ENCODE data around the gene MPPED2. TPM values are rescaled to one million over a fixed set of nuclear protein-coding genes. Genes with fewer than 3 reads are reported as not detected.

The MPPED2 gene
- total RNA-seq, 4 donors from 2014 or later: 1.4 to 17.9 (median 5.3) TPM

GRCh38 chr11:30467176-30467575, 119.0 kb downstream of the MPPED2 start:
- Histone ChIP-seq H3K27me3 (no peaks in the 10 kb centered on the region), H3K36me3 (no peaks in the 10 kb centered on the region), H3K27ac (no peak overlapping the region), H3K4me3 (no peak overlapping the region), H3K4me1 (peaks cover 0 to 3% (median 0%) of the 10 kb centered on the region in 3 donors), H3K9me3 (no peaks in the 10 kb centered on the region)
- ATAC-seq: no peak
- TF ChIP-seq POLR2AphosphoS5 (IDR thresholded peaks at IDR 0.05) (no peak), EP300 (IDR thresholded peaks at IDR 0.05) (no peak), POLR2A (IDR thresholded peaks at IDR 0.05) (no peak)
- TF ChIP-seq, protein P1, sequence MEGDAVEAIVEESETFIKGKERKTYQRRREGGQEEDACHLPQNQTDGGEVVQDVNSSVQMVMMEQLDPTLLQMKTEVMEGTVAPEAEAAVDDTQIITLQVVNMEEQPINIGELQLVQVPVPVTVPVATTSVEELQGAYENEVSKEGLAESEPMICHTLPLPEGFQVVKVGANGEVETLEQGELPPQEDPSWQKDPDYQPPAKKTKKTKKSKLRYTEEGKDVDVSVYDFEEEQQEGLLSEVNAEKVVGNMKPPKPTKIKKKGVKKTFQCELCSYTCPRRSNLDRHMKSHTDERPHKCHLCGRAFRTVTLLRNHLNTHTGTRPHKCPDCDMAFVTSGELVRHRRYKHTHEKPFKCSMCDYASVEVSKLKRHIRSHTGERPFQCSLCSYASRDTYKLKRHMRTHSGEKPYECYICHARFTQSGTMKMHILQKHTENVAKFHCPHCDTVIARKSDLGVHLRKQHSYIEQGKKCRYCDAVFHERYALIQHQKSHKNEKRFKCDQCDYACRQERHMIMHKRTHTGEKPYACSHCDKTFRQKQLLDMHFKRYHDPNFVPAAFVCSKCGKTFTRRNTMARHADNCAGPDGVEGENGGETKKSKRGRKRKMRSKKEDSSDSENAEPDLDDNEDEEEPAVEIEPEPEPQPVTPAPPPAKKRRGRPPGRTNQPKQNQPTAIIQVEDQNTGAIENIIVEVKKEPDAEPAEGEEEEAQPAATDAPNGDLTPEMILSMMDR (IDR thresholded peaks at IDR 0.05): no peak

DNA sequence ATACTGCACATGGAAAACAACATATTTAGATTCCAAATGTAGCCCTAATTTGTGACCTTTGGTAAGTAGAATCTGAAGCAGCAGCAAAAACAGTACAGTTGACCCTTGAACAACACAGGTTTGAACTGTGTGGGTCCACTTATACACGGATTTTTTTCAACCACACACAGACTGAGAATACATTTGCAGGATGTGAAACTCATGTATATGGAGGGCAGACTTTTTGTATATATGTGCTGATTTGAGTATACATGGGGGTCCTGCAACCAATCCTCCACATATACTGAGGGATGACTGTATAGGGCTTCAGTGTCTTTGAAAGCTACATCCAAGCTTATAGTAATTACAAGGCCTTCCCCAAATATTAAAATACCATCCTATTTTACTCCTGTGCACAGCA, 120.5 kb downstream of the MPPED2 start:
- Histone ChIP-seq H3K4me3 (no peak overlapping the region), H3K9me3 (no peaks in the 10 kb centered on the region), H3K27me3 (no peaks in the 10 kb centered on the region), H3K27ac (no peak overlapping the region), H3K36me3 (no peaks in the 10 kb centered on the region), H3K4me1 (peaks cover 0 to 3% (median 2%) of the 10 kb centered on the region in 3 donors)
- 82% methylated on average over 1 of the region's 1 CpG; no CpG with 5 or more reads in 1 of the 2 donors for WGBS, 2 donors (ENCODE audit: low coverage in 1 of 2)
- TF ChIP-seq POLR2AphosphoS5 (IDR thresholded peaks at IDR 0.05) (no peak), POLR2A (IDR thresholded peaks at IDR 0.05) (no peak), EP300 (IDR thresholded peaks at IDR 0.05) (no peak)
- TF ChIP-seq, protein P1 (IDR thresholded peaks at IDR 0.05): no peak
- no peak for ATAC-seq

DNA sequence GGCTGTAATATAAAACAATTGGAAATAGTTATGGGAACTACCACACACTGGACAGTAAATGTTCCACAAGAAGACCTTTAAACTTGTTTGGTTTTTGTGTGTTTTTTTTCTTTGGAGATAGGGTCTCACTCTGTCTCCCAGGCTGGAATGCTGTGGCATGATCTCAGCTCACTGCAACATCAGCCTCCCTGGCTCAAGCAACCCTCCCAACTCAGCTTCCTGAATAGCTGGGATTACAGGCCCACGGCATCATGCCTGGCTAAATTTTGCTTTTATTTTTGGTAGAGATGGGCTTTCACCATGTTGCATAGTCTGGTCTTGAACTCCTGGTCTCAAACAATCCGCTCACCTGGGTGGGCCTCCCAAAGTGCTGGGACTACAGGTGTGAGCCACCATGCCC, 121.0 kb downstream of the MPPED2 start:
- Histone ChIP-seq H3K9me3 (no peaks in the 10 kb centered on the region), H3K27ac (no peak overlapping the region), H3K36me3 (no peaks in the 10 kb centered on the region), H3K27me3 (no peaks in the 10 kb centered on the region), H3K4me3 (no peak overlapping the region), H3K4me1 (peaks cover 0 to 3% (median 2%) of the 10 kb centered on the region in 3 donors)
- TF ChIP-seq, protein P1 (IDR thresholded peaks at IDR 0.05): no peak
- no peak for TF ChIP-seq POLR2A (IDR thresholded peaks at IDR 0.05)
- TF ChIP-seq EP300 (IDR thresholded peaks at IDR 0.05): no peak
- TF ChIP-seq POLR2AphosphoS5 (IDR thresholded peaks at IDR 0.05): no peak
- no peak for ATAC-seq
- 79 to 94% methylated on average over 2 of the region's 2 CpGs for WGBS, 2 donors (ENCODE audit: low coverage in 1 of 2)

- no peak for TF ChIP-seq POLR2AphosphoS5 (IDR thresholded peaks at IDR 0.05)
- TF ChIP-seq EP300 (IDR thresholded peaks at IDR 0.05): no peak
- TF ChIP-seq POLR2A (IDR thresholded peaks at IDR 0.05): no peak
- TF ChIP-seq, protein P1 (IDR thresholded peaks at IDR 0.05): no peak
- ATAC-seq: no peak
- H3K36me3 ChIP-seq: no peaks in the 10 kb centered on the region
- H3K27me3 ChIP-seq: no peaks in the 10 kb centered on the region
- H3K9me3 ChIP-seq: no peaks in the 10 kb centered on the region
- H3K4me3 ChIP-seq: no peak overlapping the region
- 57 to 93% methylated on average over 2 of the region's 2 CpGs for WGBS, 2 donors (ENCODE audit: low coverage in 1 of 2)
- H3K27ac ChIP-seq: no peak overlapping the region
- peaks cover 0 to 2% (median 0%) of the 10 kb centered on the region in 3 donors for H3K4me1 ChIP-seq
These were observed 122.9 kb downstream of the MPPED2 start for GRCh38 chr11:30463266-30463665.

DNA sequence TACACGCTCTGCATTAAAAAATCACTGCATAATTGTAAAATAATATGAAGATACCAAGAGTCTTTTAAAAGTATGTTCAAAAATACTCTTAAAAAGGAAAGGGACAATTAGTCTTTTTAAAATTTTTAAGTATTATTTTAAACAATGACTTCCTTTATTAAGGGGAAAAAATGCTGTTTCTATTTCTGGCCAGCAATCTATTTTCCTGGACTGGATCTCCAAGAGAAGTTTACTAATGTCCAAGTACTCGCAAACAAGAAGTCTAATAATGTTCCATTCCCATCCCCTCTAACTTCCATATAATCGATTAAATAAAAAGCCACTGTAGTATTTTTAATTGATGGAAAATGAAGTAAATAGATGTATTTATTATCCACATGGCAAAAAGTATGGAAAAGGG, 123.7 kb downstream of the MPPED2 start:
- Histone ChIP-seq H3K4me3 (no peak overlapping the region), H3K27me3 (no peaks in the 10 kb centered on the region), H3K4me1 (peaks cover 0 to 2% (median 0%) of the 10 kb centered on the region in 3 donors), H3K27ac (peak overlapping the region in 1 of 4 donors; percentile 1), H3K36me3 (no peaks in the 10 kb centered on the region), H3K9me3 (no peaks in the 10 kb centered on the region)
- WGBS, 2 donors (ENCODE audit: low coverage in 1 of 2): 36 to 51% methylated on average over 3 of the region's 3 CpGs
- TF ChIP-seq, protein P1 (IDR thresholded peaks at IDR 0.05): no peak
- TF ChIP-seq EP300 (IDR thresholded peaks at IDR 0.05) (no peak), POLR2AphosphoS5 (IDR thresholded peaks at IDR 0.05) (no peak), POLR2A (IDR thresholded peaks at IDR 0.05) (no peak)
- ATAC-seq: no peak
